SIG-M5 (cell line): Measurements from ENCODE around the gene IRF2BP2.
"Not testable (repeated sequence)": the region's sequence is repeated elsewhere in the genome, so short reads cannot be mapped to it uniquely, and the experiment has no call there.

Experiments
- DNase-seq: peaks from one replicate; lab custom pipeline; 2025; lab: John Stamatoyannopoulos, UW

Gene IRF2BP2

GRCh38 chr1:234610061-234610665, at the start of gene IRF2BP2:
Gene IRF2BP2, minus strand, starts transcription at chr1:234610178. Its CDS starts 684 bp downstream, at chr1:234609494.
- DNase-seq, result no peak

- no peak for DNase-seq
Observed at GRCh38 chr1:234659538-234659937, 49.6 kb upstream of the IRF2BP2 start.

- no peak for DNase-seq
Observed at GRCh38 chr1:234658138-234658537, 48.2 kb upstream of the IRF2BP2 start.

- peak; percentile 96 for DNase-seq
Observed at GRCh38 chr1:234656944-234657654, 47.1 kb upstream of the IRF2BP2 start.

GRCh38 chr1:234656070-234656895, 46.3 kb upstream of the IRF2BP2 start:
- DNase-seq, result no peak

- DNase-seq, result no peak
Observed at GRCh38 chr1:234655328-234656069, 45.5 kb upstream of the IRF2BP2 start.

GRCh38 chr1:234654002-234654733, 44.2 kb upstream of the IRF2BP2 start:
- DNase-seq, result no peak

- DNase-seq, result no peak
Observed at GRCh38 chr1:234649432-234650081, 39.6 kb upstream of the IRF2BP2 start.

GRCh38 chr1:234647758-234648157, 37.8 kb upstream of the IRF2BP2 start:
- DNase-seq, result no peak

- DNase-seq, result no peak
Observed at GRCh38 chr1:234647245-234647644, 37.3 kb upstream of the IRF2BP2 start.

GRCh38 chr1:234645964-234646363, 36.0 kb upstream of the IRF2BP2 start:
- DNase-seq, result no peak

- DNase-seq, result no peak
Observed at GRCh38 chr1:234645474-234645953, 35.5 kb upstream of the IRF2BP2 start.

- DNase-seq, result no peak
Observed at GRCh38 chr1:234644928-234645327, 35.0 kb upstream of the IRF2BP2 start.

- DNase-seq, result no peak
Observed at GRCh38 chr1:234643850-234644134, 33.8 kb upstream of the IRF2BP2 start.

- no peak for DNase-seq
Observed at GRCh38 chr1:234643111-234643849, 33.3 kb upstream of the IRF2BP2 start.

- no peak for DNase-seq
Observed at GRCh38 chr1:234642428-234642827, 32.5 kb upstream of the IRF2BP2 start.

GRCh38 chr1:234639961-234640360, 30.0 kb upstream of the IRF2BP2 start:
- no peak for DNase-seq

GRCh38 chr1:234638832-234639799, 29.1 kb upstream of the IRF2BP2 start:
- no peak for DNase-seq

GRCh38 chr1:234634922-234635321, 24.9 kb upstream of the IRF2BP2 start:
- not testable (repeated sequence) for DNase-seq
